Lower leg skin (tissue), 4 donors: ENCODE data around the gene GNB5. TPM values are rescaled to one million over a fixed set of nuclear protein-coding genes. Genes with fewer than 3 reads are reported as not detected.
A peak's percentile ranks its signal among the peaks of the same experiment; 100 is the strongest.

ENCODE experiments used
- DNase-seq, 2 donors: peaks; one replicate each; pipeline ENCODE4 v3.0.0-alpha.2; 2019; ENCODE audit warnings: low spot score in 2 of 2
- H3K4me3 ChIP-seq: fragments of 200-600 bp; sonication (generic); 2 replicates; pipeline ENCODE4 v1.5.1; 2017; ENCODE audit warnings: mild to moderate bottlenecking, low read depth; ENCODE audit not compliant: poor library complexity, severe bottlenecking
- POLR2A ChIP-seq, 2 donors: fragments of 450-650 bp; IDR thresholded peaks; one replicate each; pipeline ENCODE4 v1.6.1; 2016 to 2017; ENCODE audit warnings: antibody characterized with exemption in 2 of 2, mild to moderate bottlenecking in 1 of 2, moderate library complexity in 1 of 2
- WGBS, 2 donors: methylation state at CpG; one replicate each; pipeline ENCODE4 v1.1.5; 2018; 5-methylcytosine and 5-hydroxymethylcytosine counted together
- intact Hi-C: fragments of 100-400 bp; cut with DNase I; formaldehyde crosslinking; loops from one replicate; pipeline ENCODE4 v1.15.0; 2023; ENCODE audit warnings: low total_unique reads
- total RNA-seq, 4 donors: library from RNA; depleted of rRNA; stranded (reverse); fragments of >200 nt; gene quantifications; one replicate each; pipeline ENCODE4 v1.1.0, GENCODE V29; 2016
- TF ChIP-seq, protein P1 (sequence below), 3 donors: fragments of 450-650 bp; IDR thresholded peaks; one replicate each; pipeline ENCODE4 v1.5.1; 2016; ENCODE audit warnings: antibody characterized with exemption in 3 of 3, mild to moderate bottlenecking in 3 of 3, moderate library complexity in 2 of 3

Gene GNB5
- total RNA-seq, 4 donors from 2014 or later: 15.7 to 30.7 (median 21.9) TPM

GRCh38 chr15:52111517-52112202 is 79.5 kb downstream of the GNB5 start:
- no peak overlapping the region for H3K4me3 ChIP-seq

GRCh38 chr15:52109559-52110451 is 81.4 kb downstream of the GNB5 start:
- 65 to 66% methylated on average over 5 of the region's 5 CpGs for WGBS, 2 donors
- no peak for TF ChIP-seq POLR2A (IDR thresholded peaks at IDR 0.05)
- TF ChIP-seq, protein P1, sequence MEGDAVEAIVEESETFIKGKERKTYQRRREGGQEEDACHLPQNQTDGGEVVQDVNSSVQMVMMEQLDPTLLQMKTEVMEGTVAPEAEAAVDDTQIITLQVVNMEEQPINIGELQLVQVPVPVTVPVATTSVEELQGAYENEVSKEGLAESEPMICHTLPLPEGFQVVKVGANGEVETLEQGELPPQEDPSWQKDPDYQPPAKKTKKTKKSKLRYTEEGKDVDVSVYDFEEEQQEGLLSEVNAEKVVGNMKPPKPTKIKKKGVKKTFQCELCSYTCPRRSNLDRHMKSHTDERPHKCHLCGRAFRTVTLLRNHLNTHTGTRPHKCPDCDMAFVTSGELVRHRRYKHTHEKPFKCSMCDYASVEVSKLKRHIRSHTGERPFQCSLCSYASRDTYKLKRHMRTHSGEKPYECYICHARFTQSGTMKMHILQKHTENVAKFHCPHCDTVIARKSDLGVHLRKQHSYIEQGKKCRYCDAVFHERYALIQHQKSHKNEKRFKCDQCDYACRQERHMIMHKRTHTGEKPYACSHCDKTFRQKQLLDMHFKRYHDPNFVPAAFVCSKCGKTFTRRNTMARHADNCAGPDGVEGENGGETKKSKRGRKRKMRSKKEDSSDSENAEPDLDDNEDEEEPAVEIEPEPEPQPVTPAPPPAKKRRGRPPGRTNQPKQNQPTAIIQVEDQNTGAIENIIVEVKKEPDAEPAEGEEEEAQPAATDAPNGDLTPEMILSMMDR (IDR thresholded peaks at IDR 0.05): no peak
- no peak for DNase-seq
- no peak overlapping the region for H3K4me3 ChIP-seq
- intact Hi-C loops: no loop called here

More at GRCh38 chr15:52111517-52112202, 79.5 kb downstream of the GNB5 start:
- TF ChIP-seq POLR2A (IDR thresholded peaks at IDR 0.05): no peak
- TF ChIP-seq, protein P1 (IDR thresholded peaks at IDR 0.05): no peak
- intact Hi-C loops: no loop called here
- peak in 1 of 2 donors; percentile 82 for DNase-seq
- 50 to 53% methylated on average over 20 to 23 of the region's 32 CpGs for WGBS, 2 donors

- no peak for DNase-seq
- intact Hi-C loops: no loop called here
- 96 to 98% methylated on average over 6 of the region's 6 CpGs for whole genome bisulfite sequencing, 2 donors
- TF ChIP-seq, protein P1 (IDR thresholded peaks at IDR 0.05): no peak
- TF ChIP-seq POLR2A (IDR thresholded peaks at IDR 0.05): no peak
- no peak overlapping the region for H3K4me3 ChIP-seq
Measured at GRCh38 chr15:52107238-52107637, 84.0 kb downstream of the GNB5 start.

- intact Hi-C loops: no loop called here
- WGBS, 2 donors: 61 to 77% methylated on average over 6 of the region's 6 CpGs
Measured at GRCh38 chr15:52106641-52107040, 84.6 kb downstream of the GNB5 start.

GRCh38 chr15:52105846-52106245 is 85.3 kb downstream of the GNB5 start:
- 15 to 26% methylated on average over 2 of the region's 2 CpGs for WGBS, 2 donors
- no peak overlapping the region for H3K4me3 ChIP-seq
- TF ChIP-seq POLR2A (IDR thresholded peaks at IDR 0.05): no peak
- TF ChIP-seq, protein P1 (IDR thresholded peaks at IDR 0.05): no peak
- intact Hi-C loops: no loop called here
- DNase-seq: no peak

More at GRCh38 chr15:52106641-52107040, 84.6 kb downstream of the GNB5 start:
- TF ChIP-seq, protein P1 (IDR thresholded peaks at IDR 0.05): no peak
- TF ChIP-seq POLR2A (IDR thresholded peaks at IDR 0.05): no peak
- no peak overlapping the region for H3K4me3 ChIP-seq
- no peak for DNase-seq
